GM23338 (cell line): ENCODE data around the gene SLC25A13. TPM values are rescaled to one million over a fixed set of nuclear protein-coding genes. Genes with fewer than 3 reads are reported as not detected.

Experiments used
- ATAC-seq: fragments of 200-7000 bp; cut with Tn5 transposase; 3 replicates; pipeline ENCODE4 v1.9.1; 2020
- DNase-seq: peaks from one replicate; pipeline ENCODE4 v3.0.0-alpha.2; 2015; ENCODE audit warnings: low spot score
- H2AFZ ChIP-seq: fragments of 200-600 bp; sonication (generic); 2 replicates; pipeline ENCODE4 v1.8.0; 2016; ENCODE audit warnings: antibody characterized with exemption, mild to moderate bottlenecking, moderate library complexity
- H3F3A ChIP-seq: fragments of 200-600 bp; sonication (generic); replicated peaks from 2 replicates; pipeline ENCODE4 v1.8.0; 2017; ENCODE audit warnings: antibody characterized with exemption, mixed run types, low read depth
- H3K27ac ChIP-seq: fragments of 200-600 bp; sonication (generic); 2 replicates; pipeline ENCODE4 v1.6.1; 2016; ENCODE audit warnings: low read depth
- H3K27me3 ChIP-seq: fragments of 200-600 bp; sonication (generic); 2 replicates; pipeline ENCODE4 v1.8.0; 2016; ENCODE audit warnings: mild to moderate bottlenecking, mixed run types, moderate library complexity; ENCODE audit not compliant: insufficient read depth
- H3K36me3 ChIP-seq: fragments of 200-600 bp; sonication (generic); 2 replicates; pipeline ENCODE4 v1.8.0; 2016; ENCODE audit warnings: mild to moderate bottlenecking; ENCODE audit not compliant: insufficient read depth
- H3K4me1 ChIP-seq: fragments of 200-600 bp; sonication (generic); 2 replicates; pipeline ENCODE4 v1.8.0; 2016; ENCODE audit warnings: mild to moderate bottlenecking, moderate library complexity; ENCODE audit not compliant: insufficient read depth
- H3K4me2 ChIP-seq: fragments of 200-600 bp; sonication (generic); 2 replicates; pipeline ENCODE4 v1.7.1; 2017; ENCODE audit warnings: mixed run types
- H3K4me3 ChIP-seq: fragments of 200-600 bp; sonication (generic); 2 replicates; pipeline ENCODE4 v1.6.1; 2016; ENCODE audit warnings: mixed run types
- H3K79me2 ChIP-seq: fragments of 200-600 bp; sonication (generic); replicated peaks from 2 replicates; pipeline ENCODE4 v1.8.0; 2017; ENCODE audit warnings: mild to moderate bottlenecking; ENCODE audit not compliant: insufficient read depth
- H3K9me2 ChIP-seq: fragments of 200-600 bp; sonication (generic); 2 replicates; pipeline ENCODE4 v1.8.0; 2017; ENCODE audit not compliant: insufficient read depth
- H4K20me1 ChIP-seq: fragments of 200-600 bp; sonication (generic); replicated peaks from 2 replicates; pipeline ENCODE4 v1.8.0; 2017; ENCODE audit warnings: mild to moderate bottlenecking; ENCODE audit not compliant: insufficient read depth
- H3K27ac Mint-ChIP-seq: 2 replicates; pipeline ENCODE4 v1.8.0; 2020; ENCODE audit warnings: inconsistent platforms, mild to moderate bottlenecking, moderate library complexity, mixed read lengths
- H3K27me3 Mint-ChIP-seq: 3 replicates; pipeline ENCODE4 v1.8.0; 2022; ENCODE audit warnings: low read depth, mild to moderate bottlenecking, moderate library complexity, mixed read lengths, inconsistent platforms; ENCODE audit not compliant: insufficient read depth, poor library complexity
- H3K36me3 Mint-ChIP-seq: 3 replicates; pipeline ENCODE4 v1.8.0; 2021; ENCODE audit warnings: low read depth, mild to moderate bottlenecking, inconsistent platforms, moderate library complexity, mixed read lengths
- H3K4me1 Mint-ChIP-seq: 3 replicates; pipeline ENCODE4 v1.8.0; 2020; ENCODE audit warnings: mild to moderate bottlenecking, inconsistent platforms, mixed read lengths
- H3K4me3 Mint-ChIP-seq: 3 replicates; pipeline ENCODE4 v1.8.0; 2021; ENCODE audit warnings: moderate library complexity, mild to moderate bottlenecking, inconsistent platforms, mixed read lengths
- H3K9me3 Mint-ChIP-seq: 3 replicates; pipeline ENCODE4 v1.8.0; 2020; ENCODE audit warnings: moderate library complexity, mild to moderate bottlenecking, inconsistent platforms, mixed read lengths
- CREB1 ChIP-seq: fragments of 250-450 bp; sonication (Bioruptor Pico); IDR thresholded peaks from 2 replicates; pipeline ENCODE4 v1.5.0; 2020; ENCODE audit warnings: low read depth, mild to moderate bottlenecking, moderate library complexity
- EZH2 ChIP-seq: fragments of 200-600 bp; sonication (generic); IDR thresholded peaks from one replicate; pipeline ENCODE4 v1.8.0; 2017; ENCODE audit warnings: antibody characterized with exemption, mild to moderate bottlenecking, low read depth; ENCODE audit not compliant: unreplicated experiment
- EZH2phosphoT487 ChIP-seq: fragments of 200-600 bp; sonication (generic); IDR thresholded peaks from one replicate; pipeline ENCODE4 v1.8.1; 2018; ENCODE audit warnings: antibody characterized with exemption; ENCODE audit not compliant: unreplicated experiment
- JUNB ChIP-seq: IDR thresholded peaks from one replicate; pipeline ENCODE4 v1.6.1; 2016; ENCODE audit warnings: antibody characterized with exemption; ENCODE audit not compliant: unreplicated experiment
- NANOG ChIP-seq: IDR thresholded peaks from 2 replicates; pipeline ENCODE4 v1.6.1; 2016; ENCODE audit warnings: antibody characterized with exemption, borderline replicate concordance
- POLR2AphosphoS5 ChIP-seq: IDR thresholded peaks from 2 replicates; pipeline ENCODE4 v1.6.1; 2016; ENCODE audit warnings: antibody characterized with exemption, low read depth
- STAT1 ChIP-seq: IDR thresholded peaks from one replicate; pipeline ENCODE4 v1.6.1; 2016; ENCODE audit warnings: antibody characterized with exemption; ENCODE audit not compliant: unreplicated experiment
- ZNF114 ChIP-seq: fragments of 250-450 bp; sonication (Bioruptor Pico); IDR thresholded peaks from 2 replicates; pipeline ENCODE4 v1.5.0; 2020; ENCODE audit warnings: mild to moderate bottlenecking, moderate library complexity
- ZNF331 ChIP-seq: fragments of 250-450 bp; sonication (Bioruptor Pico); IDR thresholded peaks from 2 replicates; pipeline ENCODE4 v1.5.0; 2020; ENCODE audit warnings: low read depth, mild to moderate bottlenecking, moderate library complexity
- polyA plus RNA-seq: library from polyadenylated mRNA; unstranded; fragments of >200 nt; fragmentation: Nextera tagmentation; extraction: Ambion mirVana; gene quantifications from 2 replicates; pipeline ENCODE4 v1.2.1, GENCODE V29; 2016
- total RNA-seq: library from RNA; depleted of rRNA; stranded (reverse); fragments of >200 nt; shearing (Covaris generic); gene quantifications from 2 replicates; pipeline ENCODE4 v1.2.3, GENCODE V29; 2014
- TF ChIP-seq, protein P1 (sequence below): IDR thresholded peaks from one replicate; pipeline ENCODE4 v1.6.1; 2018; ENCODE audit warnings: antibody characterized with exemption; ENCODE audit not compliant: unreplicated experiment
- TF ChIP-seq, protein P2 (sequence below): fragments of 250-450 bp; sonication (Bioruptor Pico); IDR thresholded peaks from 2 replicates; pipeline ENCODE4 v1.5.0; 2020; ENCODE audit warnings: mild to moderate bottlenecking, moderate library complexity
- TF ChIP-seq, protein P3 (sequence below): IDR thresholded peaks from 2 replicates; pipeline ENCODE4 v1.6.1; 2016; ENCODE audit warnings: antibody characterized with exemption
- TF ChIP-seq, protein P4 (sequence below), 2 experiments: fragments of 200-600 bp in 1 of 2; sonication (generic) in 1 of 2; conservative IDR thresholded peaks; 2 replicates each; pipeline versions ENCODE4 v1.5.1 to v1.6.1; 2016 to 2017; ENCODE audit warnings: antibody characterized with exemption in 2 of 2, low read depth in 2 of 2, mild to moderate bottlenecking in 2 of 2, moderate library complexity in 1 of 2

The SLC25A13 gene
- total and polyA plus RNA-seq, 2 experiments from 2014 or later: 51.1 to 84.6 TPM

DNA sequence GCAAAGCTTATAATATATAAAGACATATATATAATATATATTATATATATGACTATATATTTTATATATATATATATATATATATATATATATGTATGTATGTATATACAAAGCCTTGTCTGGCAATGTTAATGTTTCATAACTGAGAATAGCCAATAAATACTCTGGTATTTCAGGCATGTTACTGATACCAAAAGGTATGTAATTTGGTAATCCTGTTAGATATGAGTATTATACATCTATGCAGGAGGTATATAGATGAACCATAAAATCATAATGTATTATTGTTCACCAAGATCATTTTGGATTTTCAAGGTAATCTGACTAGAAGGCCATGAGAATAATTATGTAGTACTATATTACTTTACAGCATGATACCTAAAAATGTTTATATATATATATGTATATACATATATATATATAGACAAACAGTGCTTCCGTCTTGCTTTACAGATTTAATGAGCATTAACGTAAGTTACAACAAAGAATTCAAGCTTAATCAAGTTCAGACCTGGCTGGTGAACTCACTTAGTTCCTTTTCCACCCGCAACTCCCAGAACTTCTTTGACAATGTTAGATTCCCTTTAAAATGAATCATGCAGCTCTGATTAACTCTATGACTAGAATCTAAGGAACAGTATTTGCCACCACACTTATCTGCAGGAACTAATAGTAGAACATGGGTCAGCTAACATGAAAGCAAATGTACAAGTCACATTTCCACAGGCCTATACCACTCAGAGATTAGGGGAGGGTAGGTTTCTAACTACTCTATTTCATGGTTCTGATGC is 82.7 kb downstream of the SLC25A13 start:
- Histone ChIP-seq H3K4me3 (no peak overlapping the region), H3K4me2 (no peak overlapping the region), H3K27me3 (no peaks in the 10 kb centered on the region), H3K36me3 (no peaks in the 10 kb centered on the region), H4K20me1 (peaks cover 11% of the 10 kb centered on the region), H3K9me2 (no peaks in the 10 kb centered on the region), H3K4me1 (no peaks in the 10 kb centered on the region), H3K27ac (no peak overlapping the region), H3K79me2 (peaks cover 30% of the 10 kb centered on the region), H2AFZ (no peak overlapping the region), H3F3A (no peaks in the 10 kb centered on the region)
- no peaks in the 10 kb centered on the region for H3K9me3 Mint-ChIP-seq
- peaks cover 3% of the 10 kb centered on the region; the same call in 1 of the 3 replicates for H3K4me1 Mint-ChIP-seq
- H3K4me3 Mint-ChIP-seq: no peak overlapping the region
- TF ChIP-seq, protein P1, sequence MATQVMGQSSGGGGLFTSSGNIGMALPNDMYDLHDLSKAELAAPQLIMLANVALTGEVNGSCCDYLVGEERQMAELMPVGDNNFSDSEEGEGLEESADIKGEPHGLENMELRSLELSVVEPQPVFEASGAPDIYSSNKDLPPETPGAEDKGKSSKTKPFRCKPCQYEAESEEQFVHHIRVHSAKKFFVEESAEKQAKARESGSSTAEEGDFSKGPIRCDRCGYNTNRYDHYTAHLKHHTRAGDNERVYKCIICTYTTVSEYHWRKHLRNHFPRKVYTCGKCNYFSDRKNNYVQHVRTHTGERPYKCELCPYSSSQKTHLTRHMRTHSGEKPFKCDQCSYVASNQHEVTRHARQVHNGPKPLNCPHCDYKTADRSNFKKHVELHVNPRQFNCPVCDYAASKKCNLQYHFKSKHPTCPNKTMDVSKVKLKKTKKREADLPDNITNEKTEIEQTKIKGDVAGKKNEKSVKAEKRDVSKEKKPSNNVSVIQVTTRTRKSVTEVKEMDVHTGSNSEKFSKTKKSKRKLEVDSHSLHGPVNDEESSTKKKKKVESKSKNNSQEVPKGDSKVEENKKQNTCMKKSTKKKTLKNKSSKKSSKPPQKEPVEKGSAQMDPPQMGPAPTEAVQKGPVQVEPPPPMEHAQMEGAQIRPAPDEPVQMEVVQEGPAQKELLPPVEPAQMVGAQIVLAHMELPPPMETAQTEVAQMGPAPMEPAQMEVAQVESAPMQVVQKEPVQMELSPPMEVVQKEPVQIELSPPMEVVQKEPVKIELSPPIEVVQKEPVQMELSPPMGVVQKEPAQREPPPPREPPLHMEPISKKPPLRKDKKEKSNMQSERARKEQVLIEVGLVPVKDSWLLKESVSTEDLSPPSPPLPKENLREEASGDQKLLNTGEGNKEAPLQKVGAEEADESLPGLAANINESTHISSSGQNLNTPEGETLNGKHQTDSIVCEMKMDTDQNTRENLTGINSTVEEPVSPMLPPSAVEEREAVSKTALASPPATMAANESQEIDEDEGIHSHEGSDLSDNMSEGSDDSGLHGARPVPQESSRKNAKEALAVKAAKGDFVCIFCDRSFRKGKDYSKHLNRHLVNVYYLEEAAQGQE: no peak
- TF ChIP-seq CREB1 (CRISPR knock-in tag): no peak
- TF ChIP-seq, protein P2, sequence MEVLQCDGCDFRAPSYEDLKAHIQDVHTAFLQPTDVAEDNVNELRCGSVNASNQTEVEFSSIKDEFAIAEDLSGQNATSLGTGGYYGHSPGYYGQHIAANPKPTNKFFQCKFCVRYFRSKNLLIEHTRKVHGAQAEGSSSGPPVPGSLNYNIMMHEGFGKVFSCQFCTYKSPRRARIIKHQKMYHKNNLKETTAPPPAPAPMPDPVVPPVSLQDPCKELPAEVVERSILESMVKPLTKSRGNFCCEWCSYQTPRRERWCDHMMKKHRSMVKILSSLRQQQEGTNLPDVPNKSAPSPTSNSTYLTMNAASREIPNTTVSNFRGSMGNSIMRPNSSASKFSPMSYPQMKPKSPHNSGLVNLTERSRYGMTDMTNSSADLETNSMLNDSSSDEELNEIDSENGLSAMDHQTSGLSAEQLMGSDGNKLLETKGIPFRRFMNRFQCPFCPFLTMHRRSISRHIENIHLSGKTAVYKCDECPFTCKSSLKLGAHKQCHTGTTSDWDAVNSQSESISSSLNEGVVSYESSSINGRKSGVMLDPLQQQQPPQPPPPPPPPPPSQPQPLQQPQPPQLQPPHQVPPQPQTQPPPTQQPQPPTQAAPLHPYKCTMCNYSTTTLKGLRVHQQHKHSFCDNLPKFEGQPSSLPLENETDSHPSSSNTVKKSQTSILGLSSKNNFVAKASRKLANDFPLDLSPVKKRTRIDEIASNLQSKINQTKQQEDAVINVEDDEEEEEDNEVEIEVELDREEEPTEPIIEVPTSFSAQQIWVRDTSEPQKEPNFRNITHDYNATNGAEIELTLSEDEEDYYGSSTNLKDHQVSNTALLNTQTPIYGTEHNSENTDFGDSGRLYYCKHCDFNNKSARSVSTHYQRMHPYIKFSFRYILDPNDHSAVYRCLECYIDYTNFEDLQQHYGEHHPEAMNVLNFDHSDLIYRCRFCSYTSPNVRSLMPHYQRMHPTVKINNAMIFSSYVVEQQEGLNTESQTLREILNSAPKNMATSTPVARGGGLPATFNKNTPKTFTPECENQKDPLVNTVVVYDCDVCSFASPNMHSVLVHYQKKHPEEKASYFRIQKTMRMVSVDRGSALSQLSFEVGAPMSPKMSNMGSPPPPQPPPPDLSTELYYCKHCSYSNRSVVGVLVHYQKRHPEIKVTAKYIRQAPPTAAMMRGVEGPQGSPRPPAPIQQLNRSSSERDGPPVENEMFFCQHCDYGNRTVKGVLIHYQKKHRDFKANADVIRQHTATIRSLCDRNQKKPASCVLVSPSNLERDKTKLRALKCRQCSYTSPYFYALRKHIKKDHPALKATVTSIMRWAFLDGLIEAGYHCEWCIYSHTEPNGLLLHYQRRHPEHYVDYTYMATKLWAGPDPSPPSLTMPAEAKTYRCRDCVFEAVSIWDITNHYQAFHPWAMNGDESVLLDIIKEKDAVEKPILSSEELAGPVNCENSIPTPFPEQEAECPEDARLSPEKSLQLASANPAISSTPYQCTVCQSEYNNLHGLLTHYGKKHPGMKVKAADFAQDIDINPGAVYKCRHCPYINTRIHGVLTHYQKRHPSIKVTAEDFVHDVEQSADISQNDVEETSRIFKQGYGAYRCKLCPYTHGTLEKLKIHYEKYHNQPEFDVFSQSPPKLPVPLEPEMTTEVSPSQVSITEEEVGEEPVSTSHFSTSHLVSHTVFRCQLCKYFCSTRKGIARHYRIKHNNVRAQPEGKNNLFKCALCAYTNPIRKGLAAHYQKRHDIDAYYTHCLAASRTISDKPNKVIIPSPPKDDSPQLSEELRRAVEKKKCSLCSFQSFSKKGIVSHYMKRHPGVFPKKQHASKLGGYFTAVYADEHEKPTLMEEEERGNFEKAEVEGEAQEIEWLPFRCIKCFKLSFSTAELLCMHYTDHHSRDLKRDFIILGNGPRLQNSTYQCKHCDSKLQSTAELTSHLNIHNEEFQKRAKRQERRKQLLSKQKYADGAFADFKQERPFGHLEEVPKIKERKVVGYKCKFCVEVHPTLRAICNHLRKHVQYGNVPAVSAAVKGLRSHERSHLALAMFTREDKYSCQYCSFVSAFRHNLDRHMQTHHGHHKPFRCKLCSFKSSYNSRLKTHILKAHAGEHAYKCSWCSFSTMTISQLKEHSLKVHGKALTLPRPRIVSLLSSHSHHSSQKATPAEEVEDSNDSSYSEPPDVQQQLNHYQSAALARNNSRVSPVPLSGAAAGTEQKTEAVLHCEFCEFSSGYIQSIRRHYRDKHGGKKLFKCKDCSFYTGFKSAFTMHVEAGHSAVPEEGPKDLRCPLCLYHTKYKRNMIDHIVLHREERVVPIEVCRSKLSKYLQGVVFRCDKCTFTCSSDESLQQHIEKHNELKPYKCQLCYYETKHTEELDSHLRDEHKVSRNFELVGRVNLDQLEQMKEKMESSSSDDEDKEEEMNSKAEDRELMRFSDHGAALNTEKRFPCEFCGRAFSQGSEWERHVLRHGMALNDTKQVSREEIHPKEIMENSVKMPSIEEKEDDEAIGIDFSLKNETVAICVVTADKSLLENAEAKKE (CRISPR knock-in tag): no peak
- no peak for TF ChIP-seq STAT1
- no peak for TF ChIP-seq EZH2phosphoT487
- TF ChIP-seq ZNF114 (CRISPR knock-in tag): no peak
- TF ChIP-seq POLR2AphosphoS5: no peak
- TF ChIP-seq EZH2: no peak
- TF ChIP-seq ZNF331 (CRISPR knock-in tag): no peak
- no peak for TF ChIP-seq JUNB
- TF ChIP-seq NANOG: no peak
- TF ChIP-seq, protein P3, sequence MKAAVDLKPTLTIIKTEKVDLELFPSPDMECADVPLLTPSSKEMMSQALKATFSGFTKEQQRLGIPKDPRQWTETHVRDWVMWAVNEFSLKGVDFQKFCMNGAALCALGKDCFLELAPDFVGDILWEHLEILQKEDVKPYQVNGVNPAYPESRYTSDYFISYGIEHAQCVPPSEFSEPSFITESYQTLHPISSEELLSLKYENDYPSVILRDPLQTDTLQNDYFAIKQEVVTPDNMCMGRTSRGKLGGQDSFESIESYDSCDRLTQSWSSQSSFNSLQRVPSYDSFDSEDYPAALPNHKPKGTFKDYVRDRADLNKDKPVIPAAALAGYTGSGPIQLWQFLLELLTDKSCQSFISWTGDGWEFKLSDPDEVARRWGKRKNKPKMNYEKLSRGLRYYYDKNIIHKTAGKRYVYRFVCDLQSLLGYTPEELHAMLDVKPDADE: no peak
- TF ChIP-seq, protein P4, sequence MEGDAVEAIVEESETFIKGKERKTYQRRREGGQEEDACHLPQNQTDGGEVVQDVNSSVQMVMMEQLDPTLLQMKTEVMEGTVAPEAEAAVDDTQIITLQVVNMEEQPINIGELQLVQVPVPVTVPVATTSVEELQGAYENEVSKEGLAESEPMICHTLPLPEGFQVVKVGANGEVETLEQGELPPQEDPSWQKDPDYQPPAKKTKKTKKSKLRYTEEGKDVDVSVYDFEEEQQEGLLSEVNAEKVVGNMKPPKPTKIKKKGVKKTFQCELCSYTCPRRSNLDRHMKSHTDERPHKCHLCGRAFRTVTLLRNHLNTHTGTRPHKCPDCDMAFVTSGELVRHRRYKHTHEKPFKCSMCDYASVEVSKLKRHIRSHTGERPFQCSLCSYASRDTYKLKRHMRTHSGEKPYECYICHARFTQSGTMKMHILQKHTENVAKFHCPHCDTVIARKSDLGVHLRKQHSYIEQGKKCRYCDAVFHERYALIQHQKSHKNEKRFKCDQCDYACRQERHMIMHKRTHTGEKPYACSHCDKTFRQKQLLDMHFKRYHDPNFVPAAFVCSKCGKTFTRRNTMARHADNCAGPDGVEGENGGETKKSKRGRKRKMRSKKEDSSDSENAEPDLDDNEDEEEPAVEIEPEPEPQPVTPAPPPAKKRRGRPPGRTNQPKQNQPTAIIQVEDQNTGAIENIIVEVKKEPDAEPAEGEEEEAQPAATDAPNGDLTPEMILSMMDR (conservative IDR thresholded peaks at IDR 0.05; ENCODE audit: low read depth in 2 of 2): no peak
- DNase-seq (no peak), ATAC-seq (no peak)
- peaks cover 2% of the 10 kb centered on the region for H3K27me3 Mint-ChIP-seq
- H3K36me3 Mint-ChIP-seq: peaks cover 5% of the 10 kb centered on the region; the same call in 1 of the 3 replicates
- H3K27ac Mint-ChIP-seq: no peak overlapping the region
